HPDE6-E6E7 (cell line): Measurements from ENCODE around the gene EPHA8.

Experiments
- DNase-seq: peaks from one replicate; pipeline ENCODE4 v3.0.0; 2011; ENCODE audit warnings: missing footprints; ENCODE audit errors: extremely low spot score

The EPHA8 gene

DNA sequence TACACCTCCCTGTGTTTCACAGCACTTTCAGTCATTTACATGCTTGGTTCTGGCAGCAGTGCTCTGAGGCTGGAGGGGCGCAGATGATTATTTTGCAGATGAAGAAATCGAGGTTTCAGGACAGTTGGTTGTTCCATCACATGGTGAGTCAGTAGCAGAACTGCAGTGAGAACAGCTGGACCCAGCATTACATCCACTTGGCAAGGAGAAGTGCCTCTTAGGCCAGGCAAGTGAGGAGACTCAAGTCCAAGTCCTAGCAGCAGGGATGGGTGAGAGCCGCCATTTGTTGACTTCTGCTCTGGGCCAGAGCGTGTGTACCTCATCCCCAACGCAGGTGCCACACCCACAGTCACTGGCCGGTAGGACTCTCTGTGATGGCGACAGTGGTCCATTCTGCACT lies 26.8 kb upstream of the EPHA8 start:
- DNase-seq, result no peak

DNA sequence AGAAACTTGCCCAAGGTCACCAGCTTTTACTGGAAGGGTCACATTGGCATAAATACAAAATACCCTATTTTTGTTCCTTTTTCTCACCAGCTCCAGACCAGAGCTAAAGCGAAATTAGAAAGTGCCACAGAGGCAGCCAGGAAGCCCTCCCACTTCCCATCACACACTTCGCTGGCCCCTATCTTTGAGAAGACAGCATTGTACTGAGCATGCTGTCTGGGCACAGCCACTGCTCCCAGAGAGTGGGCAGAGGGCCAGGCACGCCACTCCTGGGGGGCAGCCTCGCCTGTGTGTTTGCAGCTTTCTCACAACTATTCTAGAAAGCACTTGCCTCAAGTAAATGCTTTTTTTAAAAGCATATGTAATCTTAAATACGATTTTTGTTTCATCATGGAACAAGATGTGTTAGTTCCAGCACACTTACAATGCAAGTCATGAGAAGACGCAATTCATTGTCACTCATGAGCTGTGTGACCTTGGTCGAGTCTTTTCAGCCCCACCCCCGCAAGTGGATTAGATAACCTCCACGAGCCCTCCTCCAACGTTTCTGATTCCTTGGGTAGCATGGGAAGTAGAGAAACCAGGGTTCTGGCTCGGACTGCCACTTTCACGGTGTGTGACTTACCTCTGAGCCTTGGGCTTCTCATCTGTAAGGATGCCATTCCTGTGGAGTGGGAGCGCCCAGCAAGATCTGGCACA lies 25.7 kb upstream of the EPHA8 start:
- no peak for DNase-seq

DNA sequence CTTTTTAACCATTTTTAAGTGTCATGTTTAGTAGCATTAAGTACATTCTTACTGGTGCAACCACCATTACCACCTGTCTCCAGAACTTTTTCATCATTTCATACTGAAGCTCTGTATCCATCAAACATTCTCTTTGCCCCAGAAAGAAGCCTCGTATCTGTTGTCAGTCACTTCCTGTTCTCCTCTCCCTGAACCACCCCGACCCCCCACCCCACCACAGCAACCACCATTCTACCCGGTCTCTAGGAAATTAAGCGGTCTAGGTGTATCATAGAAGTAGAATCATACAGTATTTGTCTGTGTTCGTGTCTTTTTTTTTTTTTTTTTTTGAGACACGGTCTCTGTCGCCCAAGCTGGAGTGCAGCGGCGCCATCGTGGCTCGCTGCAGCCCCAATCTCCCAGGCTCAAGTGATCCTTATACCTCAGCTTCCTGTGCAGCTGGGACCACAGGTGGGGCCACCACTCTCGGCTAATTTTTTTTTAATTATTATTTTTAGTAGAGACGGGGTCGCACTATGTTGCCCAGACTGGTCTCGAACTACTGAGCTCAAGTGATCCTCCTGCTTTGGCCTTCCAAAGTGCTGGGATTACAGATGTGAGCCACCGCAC lies 23.7 kb upstream of the EPHA8 start:
- DNase-seq, result no peak

DNA sequence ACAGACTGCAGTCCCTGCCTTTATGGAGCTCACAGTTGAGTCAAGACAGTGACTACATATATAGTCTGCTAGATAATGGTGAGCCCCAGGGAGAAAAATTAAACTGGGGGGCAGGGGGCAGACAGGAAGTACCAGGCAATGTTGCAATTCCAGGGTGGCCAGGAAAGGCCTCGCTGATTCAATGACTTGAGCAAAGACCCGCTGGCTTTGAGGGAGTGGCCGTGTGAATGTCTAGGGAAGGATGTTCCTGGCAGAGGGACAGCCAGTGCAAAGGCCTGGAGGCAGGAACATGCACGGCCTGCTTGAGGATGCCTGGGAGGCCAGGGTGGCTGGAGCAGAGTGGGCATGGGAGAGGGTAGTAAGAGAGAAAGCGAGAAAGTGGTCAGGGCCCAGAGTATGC lies 23.0 kb upstream of the EPHA8 start:
- DNase-seq, result no peak

DNA sequence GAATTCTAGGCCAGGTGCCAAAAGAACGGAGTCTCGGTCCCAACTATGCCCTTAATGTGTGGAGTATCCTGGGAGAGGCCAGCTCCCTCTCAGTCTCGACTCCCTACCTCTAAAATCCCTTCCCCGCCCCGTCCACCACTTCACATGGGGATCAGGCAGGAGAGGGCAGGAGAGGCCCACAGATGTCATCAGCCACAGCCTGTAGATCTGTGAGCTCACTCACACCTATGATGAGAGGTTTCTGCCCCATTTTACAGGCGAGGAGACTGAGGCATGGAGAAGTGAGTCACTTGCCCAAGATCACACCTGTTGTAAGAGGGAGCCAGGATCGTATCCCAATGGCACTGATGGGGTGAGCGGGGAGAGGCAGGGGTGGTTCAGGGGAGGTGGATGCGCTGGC lies 20.4 kb upstream of the EPHA8 start:
- no peak for DNase-seq

DNA sequence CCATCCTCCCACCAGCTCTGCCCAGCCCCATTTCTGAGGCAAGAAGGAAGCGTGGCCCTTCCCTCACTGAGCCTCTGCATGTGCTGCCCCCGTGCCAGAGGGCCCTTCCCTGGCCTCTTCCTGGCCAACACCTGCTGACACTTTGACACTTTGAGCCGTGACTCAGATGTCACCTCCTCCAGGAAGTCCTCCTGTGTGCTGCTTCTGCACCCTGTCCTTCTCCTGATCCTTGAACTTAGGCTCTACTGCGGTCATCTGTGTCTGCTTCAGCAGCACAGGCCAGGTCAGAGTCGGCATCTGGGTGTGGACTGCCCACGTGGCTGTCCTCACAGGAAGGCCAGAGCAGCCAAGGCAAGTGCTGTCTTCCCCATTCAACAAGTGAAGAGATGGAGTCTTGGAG lies 19.6 kb upstream of the EPHA8 start:
- no peak for DNase-seq

DNA sequence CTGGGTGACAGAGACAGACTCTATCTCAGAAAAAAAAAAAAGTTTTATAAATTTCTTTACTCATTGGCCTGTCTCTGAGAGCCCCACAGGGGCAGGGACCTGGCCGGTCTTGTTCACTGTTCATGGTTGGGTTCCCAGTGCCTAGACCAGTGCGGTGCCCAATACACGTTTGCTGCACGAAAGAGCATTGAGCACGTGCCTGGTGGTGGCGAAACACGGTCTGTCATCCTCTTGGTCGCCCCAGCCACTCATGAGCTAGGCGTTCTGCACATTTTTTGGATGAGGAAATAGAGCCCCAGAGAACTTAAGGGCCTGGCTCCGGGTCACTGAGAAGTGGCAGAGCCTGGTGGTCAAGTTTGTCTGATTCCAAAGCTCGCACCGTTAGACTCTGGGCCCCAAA lies 18.7 kb upstream of the EPHA8 start:
- no peak for DNase-seq

DNA sequence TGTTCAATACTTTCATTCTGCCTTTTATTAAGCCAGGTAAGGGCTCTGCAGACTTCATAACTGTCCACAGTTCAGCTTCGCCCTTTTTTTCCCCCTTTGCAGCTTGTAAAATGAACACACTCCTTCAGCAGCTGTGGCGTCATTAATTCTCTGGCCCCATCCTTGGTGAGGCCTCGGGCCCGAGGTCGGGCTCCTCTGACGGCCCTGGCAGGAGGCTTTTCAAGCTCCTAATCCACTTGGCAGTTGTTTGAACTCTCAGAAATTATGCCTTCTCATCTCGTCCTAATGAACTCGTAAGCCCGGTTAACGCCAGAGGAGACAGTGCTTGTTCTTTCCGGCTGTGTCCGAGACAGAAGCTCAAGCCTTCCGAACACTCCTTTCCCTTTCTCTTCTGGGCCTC lies 18.1 kb upstream of the EPHA8 start:
- no peak for DNase-seq

DNA sequence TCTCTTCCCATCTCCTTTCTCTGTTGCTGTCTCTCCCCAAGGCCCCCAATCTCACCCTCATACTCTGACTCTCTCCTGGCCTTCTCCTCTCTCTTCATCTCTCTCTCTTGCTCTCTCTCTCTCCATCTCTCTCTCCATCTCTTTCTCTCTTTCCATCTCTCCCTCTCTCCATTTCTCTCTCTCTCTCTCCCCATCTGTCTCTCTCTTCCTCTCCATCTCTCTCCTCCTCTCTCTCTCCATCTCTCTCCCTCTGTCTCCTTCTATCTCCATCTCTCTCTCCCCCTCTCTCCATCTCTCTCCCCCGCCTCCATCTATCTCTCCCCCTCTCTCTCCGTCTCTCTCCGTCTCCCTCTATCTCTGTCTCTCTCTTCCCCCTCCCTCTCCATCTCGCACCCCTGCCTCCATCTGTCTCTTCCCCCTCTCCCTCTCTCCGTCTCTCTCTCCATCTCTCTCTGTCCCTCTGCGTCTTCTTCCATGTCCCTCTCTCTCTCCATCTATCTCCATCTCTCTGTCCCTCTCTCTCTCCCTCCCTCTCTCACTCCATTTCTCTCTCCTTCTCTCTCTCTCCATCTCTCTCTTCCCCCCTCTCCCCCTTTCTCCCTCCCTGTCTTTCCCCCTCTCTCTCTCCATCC lies 16.0 kb upstream of the EPHA8 start:
- no peak for DNase-seq

DNA sequence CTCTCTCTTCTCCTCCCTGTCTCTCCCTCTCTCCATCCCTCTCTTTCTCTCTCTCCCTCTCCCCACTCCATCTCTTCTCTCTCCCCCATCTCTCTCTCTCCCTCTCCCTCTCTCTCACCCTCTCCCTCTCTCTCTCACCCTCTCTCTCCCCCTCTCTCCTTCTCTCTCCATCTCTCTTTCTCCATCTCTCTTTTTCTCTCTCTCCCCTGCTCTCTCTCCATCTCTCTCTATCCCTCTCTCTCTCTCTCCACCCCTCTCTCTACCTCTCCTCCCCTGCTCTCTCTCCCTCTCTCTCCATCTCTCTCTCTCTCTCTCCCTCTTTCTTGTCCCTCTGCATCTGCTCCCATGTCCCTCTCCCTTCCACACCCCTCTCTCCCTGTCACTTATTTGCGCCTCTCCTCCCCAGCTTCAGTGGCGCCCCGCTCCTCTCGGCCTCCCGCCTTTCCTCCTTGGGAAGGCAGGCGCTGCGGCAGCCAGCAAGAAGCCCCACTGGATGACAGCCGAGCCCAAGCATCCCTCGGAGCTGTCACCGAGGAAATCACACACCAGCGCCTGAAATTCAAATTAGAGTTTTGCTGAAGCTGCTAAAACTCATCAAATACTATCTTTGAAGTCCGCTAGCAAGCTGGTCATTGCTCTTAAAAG lies 15.3 kb upstream of the EPHA8 start:
- no peak for DNase-seq

DNA sequence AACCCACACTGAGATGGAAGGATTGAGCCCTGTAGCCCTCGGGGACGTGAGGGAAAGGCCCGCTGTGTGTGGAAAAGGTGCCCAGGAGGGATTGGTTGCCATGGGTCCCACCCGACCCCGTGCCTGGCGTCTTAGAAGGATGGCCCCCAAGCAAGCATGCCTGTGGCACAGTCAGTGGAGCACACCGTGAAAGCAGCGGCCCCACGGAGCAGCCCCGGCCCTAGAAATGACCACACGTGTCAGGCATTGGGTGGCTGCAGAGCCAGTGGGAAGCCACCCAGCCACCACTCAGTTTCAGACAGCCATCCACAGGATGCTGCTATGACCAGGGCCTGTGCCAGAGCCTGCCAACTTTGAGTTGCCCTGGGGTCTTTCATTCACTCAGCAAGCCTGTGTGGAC lies 13.3 kb upstream of the EPHA8 start:
- no peak for DNase-seq

DNA sequence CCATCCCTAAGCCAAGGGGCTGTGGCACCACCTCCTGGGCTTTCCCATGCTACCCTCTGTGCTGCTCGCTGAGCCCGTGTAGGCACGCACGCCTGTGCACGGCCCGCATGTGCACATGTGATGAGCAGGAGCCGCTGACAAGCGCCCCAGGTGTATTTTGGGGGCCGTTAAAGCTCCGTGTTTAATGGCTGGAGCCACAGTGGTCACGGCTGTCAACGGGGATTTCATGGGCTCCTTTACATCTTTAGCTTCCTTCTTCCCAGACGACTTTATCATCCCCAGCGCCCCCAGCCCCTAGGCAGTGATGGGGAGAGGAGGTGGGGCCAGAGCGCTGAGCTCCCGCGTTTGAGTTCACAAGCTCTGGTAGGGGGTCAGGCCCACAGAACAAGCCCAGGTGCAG lies 11.7 kb upstream of the EPHA8 start:
- no peak for DNase-seq

DNA sequence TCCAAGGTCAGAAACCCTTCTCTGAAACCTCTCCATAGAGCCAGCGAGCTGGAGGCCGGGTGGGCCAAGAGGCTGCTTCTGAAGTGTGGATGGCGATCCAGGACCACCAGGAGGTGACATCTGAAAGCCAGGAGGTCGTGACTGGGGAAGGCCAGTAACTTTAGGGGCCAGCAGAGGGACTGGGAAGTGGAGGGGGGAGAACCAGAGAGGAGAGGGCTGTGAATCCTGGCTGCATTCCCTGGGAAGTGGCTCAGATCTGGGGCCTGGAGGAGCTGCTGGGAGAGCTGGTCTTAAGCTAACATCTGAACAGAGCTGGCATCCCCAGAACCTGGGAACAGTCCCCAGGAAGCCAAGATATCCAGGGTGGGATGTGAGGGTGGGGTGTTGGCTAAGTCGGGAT lies 11.3 kb upstream of the EPHA8 start:
- no peak for DNase-seq

DNA sequence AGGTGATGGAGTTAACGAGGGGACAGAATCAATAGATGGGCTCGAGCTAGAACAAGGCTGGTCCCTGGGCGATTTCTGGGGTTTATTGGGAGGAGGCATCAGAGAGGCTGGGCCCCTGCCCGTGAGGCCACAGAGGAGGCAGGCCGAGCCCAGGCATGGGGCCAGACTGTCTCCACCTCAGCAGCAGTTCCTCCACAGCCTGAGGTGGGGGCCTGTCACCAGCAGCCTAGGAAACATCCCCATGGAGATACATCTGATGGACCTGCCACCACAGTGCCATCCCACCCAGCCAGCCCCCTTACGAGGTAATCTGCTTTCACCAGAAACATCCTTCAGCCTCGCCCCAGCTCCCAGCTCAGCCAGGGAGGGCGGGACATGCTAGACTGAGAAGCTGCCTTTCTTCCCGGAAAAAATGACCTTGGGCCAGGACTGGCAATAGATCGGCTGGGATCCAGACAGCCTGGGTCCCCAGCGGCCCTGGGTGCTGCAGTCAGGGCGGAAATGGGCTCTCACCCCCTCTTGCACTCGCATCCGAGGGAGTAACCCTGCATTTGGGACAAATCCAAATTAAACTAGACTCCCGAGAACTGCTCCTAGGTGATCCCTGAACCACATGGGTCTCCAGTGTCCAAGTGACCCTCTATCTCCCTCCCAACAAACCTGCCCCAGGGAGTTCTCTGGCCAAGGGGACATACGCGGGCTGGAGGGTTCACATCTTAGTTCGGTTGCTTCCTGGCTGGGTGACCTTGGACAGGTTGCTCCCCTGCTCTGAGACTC lies 10.0 kb upstream of the EPHA8 start:
- DNase-seq, result no peak

DNA sequence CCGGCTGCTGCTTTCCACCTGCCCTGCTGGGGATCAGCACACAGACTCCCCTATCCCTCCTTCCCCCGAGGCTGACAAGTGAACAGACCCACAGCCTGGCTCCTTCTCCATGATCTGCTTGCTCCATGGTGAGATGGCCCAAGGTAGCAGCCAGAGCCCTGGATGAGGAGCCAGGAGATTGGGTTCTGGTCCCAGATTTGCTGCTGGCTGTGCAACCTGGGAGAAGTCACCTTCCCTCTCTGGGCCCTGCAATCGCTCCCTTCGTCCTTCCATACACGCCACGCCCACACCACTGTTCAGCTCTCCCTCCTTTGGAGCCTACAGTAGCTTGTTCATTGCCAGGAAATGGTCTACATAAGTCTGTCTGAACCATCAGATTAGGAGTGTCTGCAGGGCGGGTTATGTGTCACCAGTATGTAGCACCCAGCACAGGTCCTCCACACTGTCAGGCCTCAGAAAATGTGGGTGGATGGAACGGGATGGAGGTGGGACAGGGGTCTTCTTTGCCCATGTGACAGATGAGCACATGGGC lies 9.2 kb upstream of the EPHA8 start:
- DNase-seq, result no peak

DNA sequence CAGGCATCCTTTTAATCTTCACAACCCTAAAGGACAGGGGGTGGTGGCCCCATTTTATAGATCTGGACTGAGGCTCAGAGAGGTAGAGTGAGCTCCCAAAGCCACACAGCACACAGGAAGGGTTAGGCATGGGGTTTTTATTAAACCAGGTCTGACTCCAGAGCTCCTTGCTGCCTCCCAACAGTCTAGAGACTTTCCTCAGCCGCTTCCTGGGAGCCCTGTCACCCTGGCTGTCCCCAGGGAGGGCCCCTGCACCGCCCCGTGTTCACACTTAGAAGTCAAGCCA lies 8.0 kb upstream of the EPHA8 start:
- DNase-seq, result no peak

DNA sequence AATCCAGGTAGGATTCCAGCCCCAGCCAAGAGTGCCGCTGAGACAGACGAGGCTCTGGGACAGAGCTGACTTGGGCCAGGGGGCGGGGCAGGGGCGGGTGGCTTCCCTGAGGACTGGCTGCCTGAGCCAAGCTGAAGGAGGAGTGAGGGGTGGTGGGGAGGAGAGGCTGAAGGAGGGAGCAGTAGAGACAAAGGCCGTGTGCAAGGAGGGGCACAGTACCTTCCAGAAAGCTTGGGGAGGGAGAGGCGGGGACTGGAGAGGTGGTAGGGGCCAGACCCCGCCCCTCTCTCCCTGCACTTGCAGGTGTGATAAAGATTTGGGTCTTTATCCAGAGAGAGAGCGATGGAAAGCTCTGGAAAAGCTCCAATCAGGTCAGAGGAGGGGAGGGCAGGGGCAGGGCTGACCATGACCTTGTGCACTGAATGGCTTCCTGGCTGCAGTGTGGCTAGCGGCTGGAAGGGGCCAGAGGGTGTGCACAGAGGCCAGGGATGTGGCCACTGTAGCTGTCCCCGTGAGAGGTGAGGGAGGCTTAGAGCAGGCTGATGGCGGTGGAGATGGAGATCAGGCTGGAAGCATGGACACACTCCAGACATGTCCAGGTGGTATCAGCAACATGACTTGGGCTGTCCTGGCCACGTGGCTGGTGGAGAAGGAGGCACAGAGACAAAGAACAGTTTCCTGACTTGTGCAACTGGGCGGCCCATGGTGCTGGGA lies 6.7 kb upstream of the EPHA8 start:
- DNase-seq, result no peak

DNA sequence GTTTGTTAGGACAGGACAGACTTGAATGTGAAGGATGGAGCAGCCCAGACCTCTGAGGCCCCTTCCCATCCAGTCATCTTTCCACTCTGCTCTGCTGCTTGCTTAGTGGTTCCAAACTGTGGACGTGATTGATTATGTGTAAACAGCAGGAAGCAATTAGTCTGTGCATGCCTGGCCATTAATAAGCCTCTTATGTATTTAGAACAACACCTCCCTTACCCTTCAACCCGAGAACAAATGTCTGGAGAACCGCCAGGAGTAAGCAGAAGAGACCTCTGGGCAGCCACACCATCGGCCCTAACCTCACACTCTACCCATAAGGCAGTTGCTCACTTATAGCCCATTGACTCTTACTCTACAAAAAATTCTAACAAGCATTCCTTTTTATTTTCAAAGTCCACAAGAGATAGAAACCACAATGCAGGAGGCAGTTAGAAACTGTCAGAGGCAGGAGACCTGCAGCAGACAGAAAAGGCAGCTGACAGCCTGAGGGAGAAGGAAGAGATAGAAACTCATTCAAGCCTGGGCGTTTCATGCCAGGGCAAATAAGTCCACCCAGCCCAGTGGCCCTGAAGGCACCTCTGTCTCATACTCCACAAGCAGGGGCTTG lies 5.8 kb upstream of the EPHA8 start:
- DNase-seq, result no peak

DNA sequence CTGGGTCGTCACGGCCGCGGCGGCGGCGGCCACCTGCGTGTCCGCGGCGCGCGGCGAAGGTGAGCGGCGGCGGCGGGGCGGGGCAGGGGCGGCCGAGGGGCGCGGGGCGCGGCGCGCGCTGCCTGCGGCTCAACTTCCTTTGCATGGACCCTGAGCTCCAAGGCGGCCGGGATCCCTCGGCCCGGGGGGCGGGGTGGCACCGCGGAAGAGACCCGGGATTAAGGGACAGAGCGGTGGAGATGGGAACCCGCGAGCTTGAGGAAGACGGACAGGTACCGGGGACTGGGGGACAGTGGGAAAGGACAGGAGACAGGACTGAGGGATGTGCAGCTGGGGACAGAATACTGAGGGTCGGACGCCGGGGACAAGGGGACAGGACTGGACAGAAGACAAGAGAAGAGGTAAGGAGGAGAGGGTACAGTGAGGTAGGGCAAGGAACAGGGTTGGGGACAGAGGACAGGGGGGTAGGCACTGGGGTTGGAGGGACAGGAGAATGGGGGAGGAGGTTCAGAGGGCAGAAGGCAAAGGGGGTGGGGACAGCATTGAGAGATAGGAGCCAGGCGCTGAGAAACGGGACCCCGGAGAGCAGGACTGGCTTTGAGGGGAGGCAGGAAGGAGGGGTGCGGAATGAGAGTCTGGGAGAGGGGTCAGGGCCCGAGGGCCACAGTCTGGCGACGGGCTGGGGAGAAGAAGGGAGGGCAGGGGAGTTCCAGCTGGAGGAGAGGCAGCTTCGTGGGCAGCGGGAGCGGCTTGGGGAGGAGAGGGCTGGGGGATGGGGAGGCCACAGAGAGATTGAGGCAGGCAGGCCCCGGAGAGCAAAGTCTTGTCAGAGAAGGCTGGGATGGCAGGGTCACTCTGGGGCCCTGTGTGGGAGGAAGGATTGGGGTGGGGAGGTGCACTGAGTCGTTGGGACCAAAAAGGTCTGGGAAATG lies 648 bp downstream of the EPHA8 start:
- no peak for DNase-seq

DNA sequence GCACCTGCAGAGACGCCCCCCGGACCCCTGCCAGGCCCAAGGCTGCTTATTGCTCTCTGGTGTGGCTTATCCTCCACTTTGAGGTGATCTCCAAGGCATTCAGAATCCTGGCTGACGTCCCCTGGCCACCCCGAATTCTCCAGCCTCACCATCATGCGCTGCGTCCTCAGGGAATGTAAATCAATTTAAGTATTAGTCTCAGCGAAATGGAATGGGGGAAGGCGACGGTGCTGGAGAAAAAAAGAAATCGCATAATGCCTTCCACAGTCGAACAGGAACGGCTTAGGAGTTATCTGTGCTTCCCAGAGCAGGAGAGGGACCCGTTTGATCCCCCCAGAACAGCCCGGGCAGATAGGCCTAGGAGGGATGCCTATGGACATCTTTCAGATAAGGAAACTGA lies 2.9 kb downstream of the EPHA8 start:
- DNase-seq, result no peak
